ENCODE measurements around the gene IRF2BPL.

IRF2BPL gene

DNA sequence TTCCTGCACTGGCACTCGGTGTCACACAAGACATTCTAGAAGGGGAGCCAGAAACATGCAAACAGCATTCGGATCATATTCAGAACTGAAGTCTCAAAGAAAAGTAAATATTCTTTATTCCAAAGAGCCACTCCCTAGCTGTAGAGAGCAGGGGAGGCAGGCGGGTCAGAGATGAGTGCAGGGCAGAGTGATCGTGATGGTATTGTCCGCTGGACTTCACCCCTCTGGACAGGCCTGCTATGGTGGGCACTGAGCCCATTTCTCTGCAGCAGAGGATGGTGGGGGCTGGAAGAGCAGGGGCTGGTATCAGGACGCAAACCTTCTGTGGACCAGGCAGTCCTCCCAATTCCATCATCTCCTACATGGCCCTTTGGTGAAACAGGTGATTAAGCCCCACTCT lies 25.6 kb downstream of the IRF2BPL start:
- Histone ChIP-seq H4K20me1 (ENCODE audit: insufficient read depth, low read length) (no peaks in the 10 kb centered on the region), H3K9me3 (ENCODE audit: low read length) (no peaks in the 10 kb centered on the region), H3K27me3 (ENCODE audit: insufficient read depth, low read length) (no peaks in the 10 kb centered on the region), H2AFZ (ENCODE audit: low read length) (no peak overlapping the region), H3K4me1 (ENCODE audit: insufficient read depth, low read length, severe bottlenecking) (no peaks in the 10 kb centered on the region), H3K27ac (ENCODE audit: low read depth, low read length, poor library complexity, severe bottlenecking) (no peak overlapping the region), H3K4me3 (ENCODE audit: low read depth, low read length, poor library complexity, severe bottlenecking) (no peak overlapping the region), H3K79me2 (ENCODE audit: insufficient read depth, low read length) (no peaks in the 10 kb centered on the region), H3K36me3 (ENCODE audit: insufficient read depth, low read length) (no peaks in the 10 kb centered on the region), H3K9me2 (ENCODE audit: low read depth, low read length) (no peaks in the 10 kb centered on the region), H3K9ac (ENCODE audit: low read length) (no peak overlapping the region), H3F3A (ENCODE audit: insufficient read depth, low read length) (no peaks in the 10 kb centered on the region), H3K4me2 (ENCODE audit: low read length) (no peak overlapping the region)
- TF ChIP-seq EZH2 (IDR thresholded peaks at IDR 0.05; ENCODE audit: borderline replicate concordance, low read length), result no peak
- TF ChIP-seq, protein P1, sequence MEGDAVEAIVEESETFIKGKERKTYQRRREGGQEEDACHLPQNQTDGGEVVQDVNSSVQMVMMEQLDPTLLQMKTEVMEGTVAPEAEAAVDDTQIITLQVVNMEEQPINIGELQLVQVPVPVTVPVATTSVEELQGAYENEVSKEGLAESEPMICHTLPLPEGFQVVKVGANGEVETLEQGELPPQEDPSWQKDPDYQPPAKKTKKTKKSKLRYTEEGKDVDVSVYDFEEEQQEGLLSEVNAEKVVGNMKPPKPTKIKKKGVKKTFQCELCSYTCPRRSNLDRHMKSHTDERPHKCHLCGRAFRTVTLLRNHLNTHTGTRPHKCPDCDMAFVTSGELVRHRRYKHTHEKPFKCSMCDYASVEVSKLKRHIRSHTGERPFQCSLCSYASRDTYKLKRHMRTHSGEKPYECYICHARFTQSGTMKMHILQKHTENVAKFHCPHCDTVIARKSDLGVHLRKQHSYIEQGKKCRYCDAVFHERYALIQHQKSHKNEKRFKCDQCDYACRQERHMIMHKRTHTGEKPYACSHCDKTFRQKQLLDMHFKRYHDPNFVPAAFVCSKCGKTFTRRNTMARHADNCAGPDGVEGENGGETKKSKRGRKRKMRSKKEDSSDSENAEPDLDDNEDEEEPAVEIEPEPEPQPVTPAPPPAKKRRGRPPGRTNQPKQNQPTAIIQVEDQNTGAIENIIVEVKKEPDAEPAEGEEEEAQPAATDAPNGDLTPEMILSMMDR (IDR thresholded peaks at IDR 0.05; ENCODE audit: low read length), result no peak

DNA sequence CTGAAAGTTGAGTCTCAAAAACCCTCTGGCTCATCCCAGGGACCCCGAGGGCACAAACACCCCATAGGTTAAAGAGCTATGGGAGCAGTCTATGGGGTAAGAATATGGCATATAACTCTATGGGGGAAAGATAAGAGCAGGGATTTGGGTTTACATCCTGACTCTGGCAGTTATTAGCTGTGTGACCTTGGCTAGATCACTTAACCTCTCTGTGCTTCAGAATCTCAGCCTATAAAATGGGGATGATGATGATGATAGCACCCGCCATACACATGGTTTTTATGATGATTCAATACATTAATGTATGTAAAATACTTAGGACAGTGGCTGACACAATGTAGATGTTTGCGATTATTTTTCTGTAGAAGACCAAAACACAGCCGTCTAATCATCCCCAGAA lies 26.2 kb downstream of the IRF2BPL start:
- Histone ChIP-seq H3K9me2 (ENCODE audit: low read depth, low read length) (no peaks in the 10 kb centered on the region), H3K4me3 (ENCODE audit: low read depth, low read length, poor library complexity, severe bottlenecking) (no peak overlapping the region), H3K79me2 (ENCODE audit: insufficient read depth, low read length) (no peaks in the 10 kb centered on the region), H3K4me1 (ENCODE audit: insufficient read depth, low read length, severe bottlenecking) (no peaks in the 10 kb centered on the region), H3K9ac (ENCODE audit: low read length) (no peak overlapping the region), H3K27ac (ENCODE audit: low read depth, low read length, poor library complexity, severe bottlenecking) (no peak overlapping the region), H3F3A (ENCODE audit: insufficient read depth, low read length) (no peaks in the 10 kb centered on the region), H4K20me1 (ENCODE audit: insufficient read depth, low read length) (no peaks in the 10 kb centered on the region), H2AFZ (ENCODE audit: low read length) (no peak overlapping the region), H3K36me3 (ENCODE audit: insufficient read depth, low read length) (no peaks in the 10 kb centered on the region), H3K27me3 (ENCODE audit: insufficient read depth, low read length) (no peaks in the 10 kb centered on the region), H3K9me3 (ENCODE audit: low read length) (no peaks in the 10 kb centered on the region), H3K4me2 (ENCODE audit: low read length) (no peak overlapping the region)
- TF ChIP-seq, protein P1 (IDR thresholded peaks at IDR 0.05; ENCODE audit: low read length), result no peak
- no peak for TF ChIP-seq EZH2 (IDR thresholded peaks at IDR 0.05; ENCODE audit: borderline replicate concordance, low read length)

DNA sequence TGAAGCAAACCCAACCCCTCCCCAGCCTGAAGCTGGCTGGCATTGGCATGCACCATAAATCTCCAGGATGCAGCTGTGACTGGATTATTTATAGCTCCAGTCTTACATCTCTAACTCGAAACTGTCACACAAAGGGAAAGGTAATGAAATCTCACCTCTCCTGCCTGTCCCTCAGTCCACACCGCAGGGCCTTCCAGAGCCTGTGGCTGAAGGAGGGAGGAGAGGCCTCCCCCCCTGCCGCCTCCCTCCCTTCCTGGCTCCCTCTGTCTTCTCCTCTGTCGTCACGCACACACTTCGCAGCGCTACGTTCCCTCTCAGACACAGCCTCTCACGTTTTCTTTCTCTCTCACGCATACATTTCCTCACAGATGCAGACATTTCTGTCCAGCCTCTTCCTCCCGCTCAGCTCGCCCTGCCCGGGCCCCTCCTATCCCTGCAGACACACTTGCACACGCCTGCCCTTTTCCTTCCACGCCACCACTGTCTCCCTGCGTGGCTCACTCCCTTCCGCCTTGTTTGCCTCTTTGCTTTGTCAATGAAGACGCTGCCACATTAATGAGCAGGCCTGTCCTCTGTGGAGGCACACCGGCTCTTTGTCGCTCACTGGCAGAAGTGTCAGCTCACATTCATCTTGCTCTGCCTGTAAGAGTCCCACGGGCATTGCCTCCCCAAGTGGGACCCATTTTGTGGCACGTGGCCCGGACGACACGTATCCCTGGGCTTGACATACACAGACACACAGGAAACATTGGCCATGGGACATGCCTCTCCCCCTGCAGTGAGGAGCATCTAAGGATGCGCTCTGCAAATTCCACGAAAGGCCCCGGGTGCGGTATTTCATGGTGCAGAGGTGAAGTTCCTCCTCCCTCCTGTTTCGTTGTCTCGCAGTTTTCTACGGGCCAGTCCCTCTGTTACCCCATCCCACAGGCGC lies 27.9 kb downstream of the IRF2BPL start:
- no peaks in the 10 kb centered on the region for H3K36me3 ChIP-seq (ENCODE audit: insufficient read depth, low read length)
- H3K9ac ChIP-seq (ENCODE audit: low read length), result no peak overlapping the region
- no peak overlapping the region for H2AFZ ChIP-seq (ENCODE audit: low read length)
- H3K4me2 ChIP-seq (ENCODE audit: low read length), result no peak overlapping the region
- H3K4me1 ChIP-seq (ENCODE audit: insufficient read depth, low read length, severe bottlenecking), result no peaks in the 10 kb centered on the region
- H3K27me3 ChIP-seq (ENCODE audit: insufficient read depth, low read length), result no peaks in the 10 kb centered on the region; the same call in 1 of the 2 replicates
- TF ChIP-seq, protein P1 (IDR thresholded peaks at IDR 0.05; ENCODE audit: low read length), result no peak
- no peak for TF ChIP-seq EZH2 (IDR thresholded peaks at IDR 0.05; ENCODE audit: borderline replicate concordance, low read length)
- H3K9me3 ChIP-seq (ENCODE audit: low read length), result no peaks in the 10 kb centered on the region
- no peak overlapping the region for H3K27ac ChIP-seq (ENCODE audit: low read depth, low read length, poor library complexity, severe bottlenecking)
- H3K4me3 ChIP-seq (ENCODE audit: low read depth, low read length, poor library complexity, severe bottlenecking), result no peak overlapping the region
- H4K20me1 ChIP-seq (ENCODE audit: insufficient read depth, low read length), result no peaks in the 10 kb centered on the region
- H3F3A ChIP-seq (ENCODE audit: insufficient read depth, low read length), result no peaks in the 10 kb centered on the region
- H3K9me2 ChIP-seq (ENCODE audit: low read depth, low read length), result no peaks in the 10 kb centered on the region
- no peaks in the 10 kb centered on the region for H3K79me2 ChIP-seq (ENCODE audit: insufficient read depth, low read length)
